AG08395 (cell line): Measurements from ENCODE around the gene ALDH3A1.

Source experiments
- DNase-seq: peaks from one replicate; pipeline ENCODE4 v3.0.0; 2012; ENCODE audit warnings: mixed read lengths, low spot score

Gene ALDH3A1

DNA sequence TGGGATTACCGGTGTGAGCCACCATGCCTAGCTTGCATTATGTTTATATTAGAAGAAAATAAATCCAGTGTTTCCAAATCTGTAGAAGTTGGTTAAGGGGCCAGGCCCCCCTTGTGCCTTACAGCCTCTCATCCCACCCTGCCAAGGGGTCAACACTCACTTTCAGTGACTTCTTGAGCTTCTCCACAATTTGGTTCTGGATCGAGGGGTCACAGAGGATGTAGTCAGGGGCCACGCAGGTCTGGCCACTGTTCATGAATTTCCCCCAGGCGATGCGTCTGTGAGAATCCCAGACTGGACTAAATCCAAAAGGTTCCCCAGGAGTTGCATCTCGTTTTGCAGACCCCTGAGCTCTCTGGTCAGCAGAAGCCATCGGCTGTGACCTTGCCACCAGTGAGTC lies 7.2 kb downstream of the ALDH3A1 start:
- DNase-seq = no peak

DNA sequence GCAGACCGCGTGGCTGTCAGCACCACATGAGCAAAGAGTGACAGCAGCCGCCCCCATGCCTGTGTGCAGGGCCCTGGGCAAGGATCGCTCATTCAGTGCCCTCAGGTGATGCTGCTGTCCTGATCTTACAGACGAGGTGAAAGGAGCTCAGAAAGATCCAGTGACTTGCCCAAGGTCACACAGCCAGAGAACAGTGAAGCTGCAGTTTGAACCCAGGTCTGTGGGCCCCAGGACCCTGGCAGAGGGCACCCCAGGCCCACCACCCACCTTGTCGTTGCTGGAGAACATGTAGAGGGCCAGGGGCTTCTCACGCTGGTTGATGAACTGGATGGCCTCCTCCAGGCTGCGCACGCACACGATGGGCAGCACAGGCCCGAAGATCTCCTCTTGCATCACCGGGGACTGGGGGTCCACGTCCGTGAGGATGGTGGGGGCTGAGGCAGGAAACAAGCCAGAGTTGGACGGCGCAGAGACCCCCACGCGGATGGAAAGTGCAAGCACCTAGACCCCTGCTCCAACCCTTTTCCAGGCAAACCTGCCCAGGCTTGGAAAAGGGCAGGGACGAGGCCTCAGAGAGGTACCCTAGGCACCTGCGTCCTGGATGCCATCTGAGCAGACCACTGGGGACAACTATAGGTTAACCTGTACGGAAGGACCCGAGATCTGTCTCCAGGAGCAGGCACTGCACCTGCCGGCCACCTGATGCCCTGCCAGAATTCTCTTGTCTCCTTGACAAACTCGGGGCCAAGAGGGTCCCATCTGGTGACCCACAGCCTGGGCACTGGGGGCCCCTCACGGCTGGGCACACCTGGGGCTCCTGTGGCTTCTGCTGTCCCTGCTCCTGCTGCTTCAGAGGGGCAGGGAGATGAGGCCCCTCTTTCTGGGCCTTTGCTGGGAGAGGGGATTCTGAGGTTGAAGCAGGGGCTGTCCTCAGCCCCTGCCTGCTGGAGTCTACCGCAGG lies 8.6 kb downstream of the ALDH3A1 start:
- no peak for DNase-seq

DNA sequence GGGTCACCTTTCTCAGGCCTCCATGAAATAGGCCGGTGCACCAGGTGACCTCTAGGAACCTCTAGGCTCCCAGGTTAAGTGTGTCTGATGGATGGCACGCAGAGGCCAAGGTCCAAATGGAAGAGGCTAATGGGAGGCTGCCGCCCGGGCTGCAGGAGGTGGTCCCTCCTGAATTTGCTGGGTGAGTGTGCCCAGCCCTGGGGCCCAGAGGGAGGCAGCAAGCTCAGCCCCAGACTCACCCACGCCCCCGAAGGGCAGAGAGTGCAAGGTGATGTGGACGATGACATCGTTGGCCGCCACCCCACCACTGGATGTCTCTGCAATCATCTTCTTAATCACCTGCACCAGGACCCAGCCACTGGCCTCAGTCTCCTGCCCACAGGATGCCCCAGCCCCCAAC lies 9.3 kb downstream of the ALDH3A1 start:
- no peak for DNase-seq

DNA sequence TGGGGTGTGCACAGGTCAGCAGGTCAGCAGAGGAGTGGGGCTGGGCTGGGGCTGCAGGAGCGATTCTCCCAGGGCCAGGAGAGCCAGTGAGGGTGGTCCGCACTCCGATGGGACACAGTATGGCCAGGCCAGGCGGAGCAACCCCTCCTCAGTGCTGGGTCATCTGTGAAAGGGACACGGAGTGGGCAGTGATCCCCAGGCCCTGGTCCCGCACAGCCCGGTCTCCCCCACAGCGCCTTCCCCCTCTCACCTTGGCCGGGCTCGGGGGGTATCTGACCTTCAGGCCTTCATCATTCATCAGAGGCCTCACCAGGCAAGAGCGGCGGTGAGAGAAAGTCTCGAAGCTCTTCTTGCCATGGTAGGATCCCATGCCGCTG lies 10.0 kb downstream of the ALDH3A1 start:
- DNase-seq = no peak

- DNase-seq = no peak
Measured at GRCh38 chr17:19737305-19738072, 10.6 kb downstream of the ALDH3A1 start.

DNA sequence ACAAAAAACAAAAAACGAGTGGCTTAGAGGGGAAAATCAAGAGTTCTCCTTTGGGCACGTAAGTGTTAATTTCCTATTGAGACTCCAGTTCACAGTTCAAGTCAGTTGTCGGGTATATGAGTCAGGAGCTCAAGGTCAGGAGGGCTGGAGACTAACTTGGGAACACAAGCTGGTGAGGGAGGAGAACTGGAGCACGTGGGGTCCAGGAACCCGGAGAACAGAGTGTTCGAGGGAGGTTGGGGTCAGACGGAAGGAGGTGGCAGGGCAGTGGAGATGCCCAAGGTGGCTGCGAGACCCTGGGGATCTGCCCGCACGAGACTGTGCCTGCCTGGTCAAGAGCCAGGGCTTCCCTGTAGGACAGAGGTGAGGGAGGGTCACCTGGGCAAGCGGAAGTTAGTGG lies 12.0 kb downstream of the ALDH3A1 start:
- no peak for DNase-seq

DNA sequence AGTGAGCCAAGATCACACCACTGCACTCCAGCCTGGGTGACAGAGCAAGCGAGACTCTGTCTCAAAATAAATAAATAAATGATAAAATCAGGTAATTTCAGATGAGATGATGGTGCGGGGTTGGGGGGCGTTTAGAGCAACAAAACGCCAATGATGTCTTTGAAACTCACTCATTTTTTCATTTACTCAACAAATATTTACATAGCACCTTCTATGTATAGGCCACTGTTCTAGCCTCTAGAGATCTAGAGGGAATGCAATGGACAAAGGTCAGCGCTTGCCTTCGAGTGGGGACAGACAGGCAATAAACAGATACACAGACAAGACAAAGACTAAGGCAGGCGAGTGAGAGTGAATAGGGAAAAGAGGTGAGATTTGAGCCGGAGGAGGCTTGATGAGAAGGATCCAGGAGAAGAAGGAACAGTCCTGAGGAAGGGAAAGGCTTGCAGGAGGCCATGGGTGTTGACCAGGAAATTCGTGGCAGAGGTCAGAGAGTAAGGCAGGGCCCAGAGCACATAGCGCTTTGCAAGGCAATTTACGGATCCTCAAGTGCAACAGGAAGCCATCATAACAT lies 14.1 kb downstream of the ALDH3A1 start:
- DNase-seq = no peak

DNA sequence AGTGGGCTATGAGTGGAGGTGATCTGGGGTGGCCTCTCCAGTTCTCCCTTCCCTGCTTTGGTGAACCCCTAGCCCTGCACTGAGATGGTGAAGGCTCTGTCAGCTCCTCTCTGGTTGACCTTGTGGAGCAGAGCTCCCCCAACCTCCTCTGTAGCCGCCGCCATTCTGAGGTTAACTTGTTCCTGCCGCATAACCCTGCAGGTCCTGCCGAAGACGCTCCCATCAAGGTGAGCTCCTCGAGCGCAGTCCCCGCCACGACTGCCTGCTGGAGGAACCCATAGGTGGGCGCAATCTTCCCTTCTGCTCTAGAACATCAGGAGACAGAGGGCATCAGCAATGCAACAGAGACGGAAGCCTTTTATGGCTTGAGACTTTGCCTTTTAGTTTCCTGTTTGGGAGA lies 16.5 kb downstream of the ALDH3A1 start:
- DNase-seq = no peak

DNA sequence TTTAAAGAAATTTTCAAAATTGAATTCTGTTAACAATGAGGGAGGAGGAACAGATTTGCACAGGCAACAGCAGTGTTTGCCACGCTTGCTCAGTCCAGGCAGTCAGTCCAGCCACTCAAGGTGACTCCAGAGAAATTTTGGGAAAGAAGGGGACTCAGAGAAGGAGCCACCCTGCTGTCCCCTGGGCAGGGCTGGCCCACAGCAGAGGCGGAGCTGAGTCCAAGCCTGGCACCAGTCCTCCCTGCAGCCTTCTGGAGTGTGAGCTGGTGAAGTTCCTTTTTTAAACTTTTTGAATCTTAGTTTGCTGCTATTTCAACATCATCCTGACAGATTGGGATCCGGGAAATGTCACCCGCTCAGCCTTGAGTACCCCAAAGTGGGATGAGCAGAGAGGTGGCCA lies 17.3 kb downstream of the ALDH3A1 start:
- DNase-seq = no peak

- DNase-seq = no peak
Measured at GRCh38 chr17:19729900-19730299, 18.2 kb downstream of the ALDH3A1 start.

DNA sequence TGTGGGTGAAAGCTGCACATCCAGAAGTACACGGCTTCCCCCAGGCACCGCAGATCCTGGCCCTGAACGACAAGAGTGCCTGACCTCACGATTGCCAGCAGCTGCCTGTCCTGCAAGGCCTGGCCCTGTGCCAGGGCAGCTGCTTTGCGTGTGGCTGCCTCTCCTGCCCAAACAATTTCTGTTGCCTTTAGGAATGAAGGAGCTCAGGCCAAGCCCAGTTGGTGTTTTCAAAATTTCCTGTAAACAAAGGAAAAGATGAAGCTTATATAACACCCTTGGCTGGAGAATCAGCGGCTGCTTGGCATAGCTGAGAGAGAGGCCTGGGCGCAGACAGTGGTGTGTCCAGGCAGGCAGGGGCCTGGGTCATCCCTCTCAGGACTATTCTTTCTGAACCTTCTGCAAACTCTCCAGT lies 20.0 kb downstream of the ALDH3A1 start:
- peak; percentile 92 for DNase-seq

- peak; percentile 84 for DNase-seq
Measured at GRCh38 chr17:19727501-19728078, 20.5 kb downstream of the ALDH3A1 start.

GRCh38 chr17:19726631-19727376 lies 21.3 kb downstream of the ALDH3A1 start:
- DNase-seq = no peak

GRCh38 chr17:19725486-19725885 lies 22.6 kb downstream of the ALDH3A1 start:
- no peak for DNase-seq

DNA sequence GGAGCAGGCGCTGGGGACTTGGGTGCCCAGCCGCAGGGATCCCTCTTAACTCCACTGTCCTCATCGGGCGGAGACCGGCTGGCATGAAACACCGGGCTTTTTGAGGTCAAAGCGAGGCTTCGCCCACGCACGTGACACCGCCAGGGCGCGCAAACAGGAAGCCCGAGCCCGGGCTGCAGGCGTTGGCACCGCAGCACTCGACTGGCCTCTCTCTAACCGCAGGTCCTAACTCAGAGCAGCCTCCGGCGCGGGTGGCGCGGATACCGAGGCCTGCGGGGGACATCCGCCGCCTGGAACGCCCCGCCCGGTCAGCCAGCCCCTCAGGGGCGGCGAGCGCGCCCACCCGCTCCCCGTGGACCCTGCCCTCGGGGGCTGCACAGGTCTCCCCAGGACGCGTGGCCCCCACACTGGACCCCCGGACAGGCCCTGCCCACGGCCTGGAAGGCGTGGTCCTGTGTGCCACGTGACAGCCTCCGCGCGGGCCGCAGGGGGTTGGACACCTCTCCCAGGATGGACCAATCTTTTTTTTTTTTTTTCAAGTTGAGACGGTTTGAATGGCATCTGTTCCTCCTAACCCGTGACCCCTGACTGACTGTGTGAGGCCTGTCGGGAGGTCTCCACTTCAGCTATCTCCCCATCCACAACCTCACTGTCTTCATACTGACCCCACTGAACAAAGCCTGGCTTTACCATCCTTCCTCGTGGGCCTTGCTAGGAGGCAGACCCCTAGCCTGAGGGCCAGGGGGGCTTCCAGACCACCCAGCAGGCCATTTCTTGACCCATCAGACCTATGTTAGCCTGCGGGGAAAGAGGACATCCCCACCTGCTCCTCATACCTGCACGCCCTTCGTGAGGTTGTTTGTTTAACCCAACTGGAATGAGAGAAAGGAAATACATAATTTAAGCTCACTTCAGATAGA lies 23.3 kb downstream of the ALDH3A1 start:
- DNase-seq = no peak

DNA sequence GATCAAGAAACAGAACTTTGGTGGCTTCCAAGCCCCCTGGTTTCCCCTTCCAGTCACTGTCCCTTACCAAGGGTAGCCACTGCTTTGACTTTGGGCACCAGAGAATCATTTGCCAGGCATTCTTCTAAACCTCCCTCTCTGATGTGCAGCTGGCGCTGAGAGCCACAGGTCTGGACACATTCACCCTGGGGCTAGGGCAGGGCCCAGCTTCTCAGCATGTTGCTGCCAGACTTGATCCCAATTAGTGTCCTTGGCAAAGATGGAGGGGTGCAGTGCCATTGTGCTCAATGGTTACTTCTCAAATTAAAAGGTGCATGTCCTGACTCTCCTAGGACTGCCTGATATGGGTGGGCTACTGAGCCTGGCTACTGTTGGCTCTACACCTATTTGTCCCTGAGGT lies 24.1 kb downstream of the ALDH3A1 start:
- DNase-seq = no peak

DNA sequence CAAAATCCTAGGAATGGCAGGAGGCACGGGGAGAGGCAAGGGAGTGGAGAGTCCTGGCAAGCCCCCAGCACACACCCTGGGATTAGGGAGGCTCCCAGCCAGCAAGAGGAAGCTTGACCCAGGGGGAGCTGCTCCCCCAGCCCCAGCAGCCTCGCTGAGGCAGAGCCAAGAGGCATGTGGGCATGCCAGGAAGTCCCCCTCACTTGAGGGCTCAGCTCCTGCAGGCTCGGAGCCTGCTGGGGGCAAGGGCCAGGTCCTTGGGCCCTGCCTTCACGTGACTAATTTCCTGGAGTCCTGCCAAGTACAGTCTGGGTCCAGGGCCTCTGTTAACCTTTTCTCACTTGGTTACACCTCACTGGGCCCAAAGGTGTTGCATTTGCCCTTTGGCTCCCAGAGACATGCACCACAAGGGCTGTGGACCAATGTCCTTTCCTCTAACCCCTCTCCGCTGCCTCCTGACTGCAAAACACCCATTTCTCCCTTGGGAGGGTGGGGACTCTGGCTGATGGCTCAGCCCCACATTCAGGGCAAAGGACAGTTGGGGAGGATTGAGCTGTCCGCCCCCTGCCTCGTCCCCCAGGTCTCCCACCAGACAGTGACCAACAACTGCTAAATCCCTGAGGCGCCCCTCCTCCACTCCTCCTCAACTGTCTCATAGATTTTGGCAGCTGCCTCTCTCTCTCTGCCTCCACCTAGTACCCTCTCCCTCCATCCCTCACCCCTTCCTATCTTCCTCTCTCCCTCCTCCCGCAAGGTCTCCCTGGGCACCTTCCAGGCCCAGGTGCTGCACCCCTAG lies 27.3 kb downstream of the ALDH3A1 start:
- DNase-seq = no peak

GRCh38 chr17:19720210-19720475 lies 28.0 kb downstream of the ALDH3A1 start:
- no peak for DNase-seq

DNA sequence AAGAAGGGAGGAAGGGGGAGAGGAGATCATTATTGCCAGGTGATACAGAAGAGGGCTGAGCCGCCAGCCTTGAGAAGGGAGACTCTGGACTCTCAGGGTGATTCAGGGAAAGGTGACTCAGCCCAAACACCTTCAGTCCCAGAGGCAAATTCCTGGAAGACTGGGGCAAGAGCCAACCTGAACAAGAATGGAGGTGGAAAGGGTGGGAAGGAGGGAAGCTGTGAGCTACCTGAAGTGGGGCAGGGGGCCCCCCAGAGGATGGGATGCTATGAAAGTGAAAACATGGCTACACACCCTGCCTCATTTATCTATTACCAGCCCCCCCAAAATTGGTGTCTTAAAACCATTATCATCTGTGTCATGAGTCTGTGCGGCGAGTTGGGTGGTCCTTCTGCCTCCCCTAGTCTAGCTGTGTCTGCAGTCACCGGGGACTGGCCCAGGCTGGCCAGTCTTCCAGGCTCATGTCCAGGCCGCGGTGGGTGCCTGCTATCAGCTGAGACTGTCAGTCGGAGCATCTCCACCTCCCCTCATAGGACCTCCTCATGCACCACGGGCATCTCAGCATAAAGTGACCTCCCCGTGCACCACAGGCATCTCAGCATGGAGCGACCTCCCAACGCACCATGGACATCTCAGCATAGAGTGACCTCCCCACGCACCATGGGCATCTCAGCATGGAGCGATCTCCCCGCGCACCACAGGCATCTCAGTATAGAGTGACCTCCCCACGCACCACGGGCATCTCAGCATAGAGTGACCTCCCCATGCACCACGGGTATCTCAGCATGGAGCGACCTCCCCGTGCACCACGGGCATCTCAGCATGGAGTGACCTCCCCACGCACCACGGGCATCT lies 28.5 kb downstream of the ALDH3A1 start:
- DNase-seq = no peak
